CD4-positive, alpha-beta T cell (primary cell): ENCODE results near the gene SH3RF3. TPM values are rescaled to one million over a fixed set of nuclear protein-coding genes. Genes with fewer than 3 reads are reported as not detected.

Experiments used
- ATAC-seq: fragments of 200-7000 bp; cut with Tn5 transposase; one replicate; pipeline ENCODE4 v1.10.0; 2022; ENCODE audit warnings: mild to moderate bottlenecking; ENCODE audit not compliant: poor library complexity
- CTCF ChIA-PET: fragments of 350-600 bp; sonication (Branson Sonifier 250); formaldehyde crosslinking; loops from one replicate; lab custom pipeline; 2021; ENCODE audit warnings: antibody characterized with exemption, inconsistent platforms; lab: Charles Lee
- POLR2A ChIA-PET: fragments of 350-600 bp; sonication (Branson Sonifier 250); formaldehyde crosslinking; loops from one replicate; lab custom pipeline; 2021; ENCODE audit warnings: antibody characterized with exemption, inconsistent platforms; lab: Charles Lee
- DNase-seq, 14 experiments: peaks; one replicate each; pipeline ENCODE4 v3.0.0-alpha.2; 2013 to 2020; ENCODE audit warnings: mixed read lengths in 2 of 14
- H3K27ac ChIP-seq, 2 donors: one replicate each; pipeline versions ENCODE4 v1.5.1 to v1.7.0; 2013; ENCODE audit warnings: low read length in 2 of 2, low read depth in 1 of 2, mild to moderate bottlenecking in 1 of 2
- H3K27me3 ChIP-seq, 2 experiments: 1 replicate in 1 of 2; 2 replicates in 1 of 2; pipeline versions ENCODE4 v1.6.1 to v1.7.0; 2013; ENCODE audit warnings: low read length in 2 of 2, control low read depth in 1 of 2, mild to moderate bottlenecking in 1 of 2, moderate library complexity in 1 of 2; ENCODE audit not compliant: insufficient read depth in 2 of 2, control insufficient read depth in 1 of 2
- H3K36me3 ChIP-seq: one replicate; pipeline ENCODE4 v1.6.1; 2013; ENCODE audit warnings: low read length, control low read depth; ENCODE audit not compliant: insufficient read depth
- H3K4me1 ChIP-seq: one replicate; pipeline ENCODE4 v1.6.1; 2013; ENCODE audit warnings: low read length, control low read depth; ENCODE audit not compliant: insufficient read depth
- H3K4me3 ChIP-seq: one replicate; pipeline ENCODE4 v1.5.1; 2013; ENCODE audit warnings: mild to moderate bottlenecking, low read length, moderate library complexity
- H3K9me3 ChIP-seq, 2 experiments: 1 replicate in 1 of 2; 2 replicates in 1 of 2; pipeline versions ENCODE4 v1.6.1 to v1.7.0; 2013; ENCODE audit warnings: low read length in 2 of 2, mild to moderate bottlenecking in 2 of 2, control low read depth in 1 of 2, moderate library complexity in 1 of 2; ENCODE audit not compliant: control insufficient read depth in 1 of 2, insufficient read depth in 1 of 2
- H3K27ac Mint-ChIP-seq: one replicate; pipeline ENCODE4 v1.8.0; 2020; ENCODE audit warnings: mixed read lengths
- H3K27me3 Mint-ChIP-seq: one replicate; pipeline ENCODE4 v1.8.0; 2021; ENCODE audit warnings: mixed read lengths
- H3K36me3 Mint-ChIP-seq: one replicate; pipeline ENCODE4 v1.8.0; 2021; ENCODE audit warnings: low read depth, mixed read lengths
- H3K4me1 Mint-ChIP-seq: one replicate; pipeline ENCODE4 v1.8.0; 2021; ENCODE audit warnings: low read depth, mixed read lengths
- H3K4me3 Mint-ChIP-seq: one replicate; pipeline ENCODE4 v1.8.0; 2020; ENCODE audit warnings: mild to moderate bottlenecking, mixed read lengths
- H3K9me3 Mint-ChIP-seq: one replicate; pipeline ENCODE4 v1.8.0; 2020; ENCODE audit warnings: mixed read lengths
- intact Hi-C, 2 experiments: fragments of 100-400 bp; cut with DNase I in 1 of 2; cut with micrococcal nuclease in 1 of 2; formaldehyde crosslinking; loops; one replicate each; pipeline versions ENCODE4 v1.15.1 to v1.9.0; 2023 to 2025; cut with DNase I, micrococcal nuclease
- total RNA-seq, 174 experiments: library from RNA in 2 of 174; stranded (reverse) in 2 of 174; gene quantifications; one replicate each; pipeline ENCODE4 v1.2.3 and lab custom pipeline; 2021 to 2026
- TF ChIP-seq, protein P1 (sequence below): fragments of 200-600 bp; IDR thresholded peaks from one replicate; pipeline ENCODE4 v1.8.0; 2022; ENCODE audit warnings: antibody characterized with exemption, mild to moderate bottlenecking

The SH3RF3 gene
- total RNA-seq, 2 experiments from 2014 or later, result 5.2 to 5.9 TPM

GRCh38 chr2:109382951-109383350 is 253.9 kb downstream of the SH3RF3 start:
- Histone ChIP-seq H3K4me1 (no peaks in the 10 kb centered on the region), H3K36me3 (no peaks in the 10 kb centered on the region), H3K27ac (no peak overlapping the region), H3K27me3 (no peaks in the 10 kb centered on the region), H3K4me3 (no peak overlapping the region), H3K9me3 (peaks cover 0 to 4% of the 10 kb centered on the region in 2 experiments)
- POLR2A ChIA-PET, result no interaction called here
- intact Hi-C loops, result no loop called here
- no peaks in the 10 kb centered on the region for H3K36me3 Mint-ChIP-seq
- no peak overlapping the region for H3K27ac Mint-ChIP-seq
- CTCF ChIA-PET, result no interaction called here
- no peak overlapping the region for H3K4me3 Mint-ChIP-seq
- H3K9me3 Mint-ChIP-seq, result no peaks in the 10 kb centered on the region
- DNase-seq, result peak in 1 of 14 experiments; percentile 17
- H3K4me1 Mint-ChIP-seq, result peaks cover 4% of the 10 kb centered on the region
- no peak for ATAC-seq
- H3K27me3 Mint-ChIP-seq, result no peaks in the 10 kb centered on the region
- TF ChIP-seq, protein P1, sequence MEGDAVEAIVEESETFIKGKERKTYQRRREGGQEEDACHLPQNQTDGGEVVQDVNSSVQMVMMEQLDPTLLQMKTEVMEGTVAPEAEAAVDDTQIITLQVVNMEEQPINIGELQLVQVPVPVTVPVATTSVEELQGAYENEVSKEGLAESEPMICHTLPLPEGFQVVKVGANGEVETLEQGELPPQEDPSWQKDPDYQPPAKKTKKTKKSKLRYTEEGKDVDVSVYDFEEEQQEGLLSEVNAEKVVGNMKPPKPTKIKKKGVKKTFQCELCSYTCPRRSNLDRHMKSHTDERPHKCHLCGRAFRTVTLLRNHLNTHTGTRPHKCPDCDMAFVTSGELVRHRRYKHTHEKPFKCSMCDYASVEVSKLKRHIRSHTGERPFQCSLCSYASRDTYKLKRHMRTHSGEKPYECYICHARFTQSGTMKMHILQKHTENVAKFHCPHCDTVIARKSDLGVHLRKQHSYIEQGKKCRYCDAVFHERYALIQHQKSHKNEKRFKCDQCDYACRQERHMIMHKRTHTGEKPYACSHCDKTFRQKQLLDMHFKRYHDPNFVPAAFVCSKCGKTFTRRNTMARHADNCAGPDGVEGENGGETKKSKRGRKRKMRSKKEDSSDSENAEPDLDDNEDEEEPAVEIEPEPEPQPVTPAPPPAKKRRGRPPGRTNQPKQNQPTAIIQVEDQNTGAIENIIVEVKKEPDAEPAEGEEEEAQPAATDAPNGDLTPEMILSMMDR, result no peak

DNA sequence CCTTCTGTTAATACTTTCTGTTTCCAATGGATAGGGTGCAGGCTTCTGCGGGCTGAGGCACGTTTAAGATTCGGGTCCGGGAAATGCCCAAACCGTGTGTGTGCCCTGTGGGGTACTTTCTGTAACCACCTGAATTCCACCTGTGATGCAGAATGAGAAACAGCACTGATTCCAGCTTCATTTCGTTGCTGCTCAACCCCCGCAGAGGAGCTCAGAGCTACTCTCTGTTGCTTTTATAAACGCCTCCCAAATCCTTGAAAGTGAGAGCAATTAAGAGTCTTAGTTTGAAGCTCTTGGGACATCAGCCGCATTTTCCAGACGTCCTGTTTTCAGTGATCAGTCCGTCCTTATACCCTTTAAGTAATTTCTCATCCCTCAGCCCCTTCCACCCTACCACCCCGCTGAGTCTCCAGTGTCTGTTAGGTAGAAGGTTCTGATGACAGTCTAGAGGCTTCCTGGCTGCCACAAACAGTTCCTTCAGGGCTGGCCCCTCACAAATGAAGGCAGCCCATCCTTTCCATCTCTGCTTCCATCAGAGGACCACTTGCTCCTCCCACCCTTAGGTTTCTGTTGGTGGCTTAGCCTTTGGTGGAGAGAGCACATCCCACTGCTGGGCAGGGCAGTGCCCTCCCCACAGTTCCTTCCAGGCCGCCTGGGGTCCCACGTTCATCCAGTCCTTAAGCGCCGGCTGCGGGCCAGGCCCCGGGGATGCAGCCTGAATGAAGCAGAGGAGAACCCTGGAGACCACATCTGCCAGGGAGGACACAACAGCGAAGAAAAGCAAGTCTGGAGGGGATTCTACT is 254.7 kb downstream of the SH3RF3 start:
- POLR2A ChIA-PET, result no interaction called here
- H3K4me1 Mint-ChIP-seq, result peaks cover 4% of the 10 kb centered on the region
- no peaks in the 10 kb centered on the region for H3K27me3 Mint-ChIP-seq
- TF ChIP-seq, protein P1, result no peak
- DNase-seq, result no peak
- intact Hi-C loops, result no loop called here
- Histone ChIP-seq H3K4me3 (no peak overlapping the region), H3K4me1 (no peaks in the 10 kb centered on the region), H3K27ac (no peak overlapping the region), H3K9me3 (peaks cover 0 to 4% of the 10 kb centered on the region in 2 experiments), H3K27me3 (no peaks in the 10 kb centered on the region), H3K36me3 (no peaks in the 10 kb centered on the region)
- H3K27ac Mint-ChIP-seq, result no peak overlapping the region
- no peak for ATAC-seq
- H3K4me3 Mint-ChIP-seq, result no peak overlapping the region
- no peaks in the 10 kb centered on the region for H3K9me3 Mint-ChIP-seq
- CTCF ChIA-PET, result no interaction called here
- no peaks in the 10 kb centered on the region for H3K36me3 Mint-ChIP-seq

DNA sequence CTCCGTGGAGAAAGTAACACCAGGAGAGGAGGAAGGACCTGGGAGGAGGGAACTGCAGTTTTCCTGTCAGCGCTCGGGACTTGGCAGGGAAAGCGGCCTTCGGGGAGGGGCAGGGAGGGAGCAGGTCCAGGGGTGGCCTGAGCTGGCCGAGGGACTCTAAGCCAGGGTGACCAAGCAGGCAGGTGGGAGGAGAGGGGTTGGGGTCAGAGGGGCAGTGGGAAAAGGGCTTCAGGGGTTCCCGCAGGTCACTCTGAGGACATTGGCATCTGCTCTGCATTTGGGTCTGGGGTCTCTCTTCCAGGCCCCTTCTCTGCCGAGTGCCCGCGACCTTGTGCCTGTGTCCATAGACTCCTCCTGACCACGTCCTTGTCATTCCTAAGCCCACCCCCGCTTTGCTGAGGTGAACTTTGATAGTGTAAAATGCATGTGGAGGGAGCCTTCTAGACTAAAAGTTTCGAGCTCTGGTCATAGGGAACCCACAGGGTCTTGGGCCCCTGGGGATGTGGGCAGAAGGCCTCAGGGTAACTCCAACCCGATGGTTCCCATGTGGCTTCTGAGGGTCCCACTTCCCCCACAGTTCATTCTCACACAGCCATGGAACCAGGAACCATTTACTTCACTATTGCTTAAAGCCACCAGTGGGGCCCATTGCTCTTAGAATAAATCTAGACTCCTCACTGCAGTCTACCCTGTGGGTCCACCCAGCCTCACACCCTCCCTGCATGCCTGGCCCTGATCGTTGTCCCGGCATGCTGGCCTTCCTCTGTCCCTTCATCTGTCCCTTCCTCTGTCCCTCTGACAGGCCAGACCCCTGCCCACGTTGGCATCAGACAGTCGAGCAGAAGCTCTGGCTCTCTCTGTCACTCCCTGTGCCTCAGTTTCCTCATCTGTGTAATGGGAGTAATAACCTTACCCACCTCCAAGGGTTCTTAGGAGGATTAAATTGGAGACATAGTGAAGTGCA is 255.6 kb downstream of the SH3RF3 start:
- no peaks in the 10 kb centered on the region for H3K4me1 ChIP-seq
- Mint-ChIP-seq H3K4me1 (peaks cover 4% of the 10 kb centered on the region), H3K36me3 (no peaks in the 10 kb centered on the region), H3K9me3 (no peaks in the 10 kb centered on the region), H3K27ac (no peak overlapping the region), H3K27me3 (no peaks in the 10 kb centered on the region), H3K4me3 (no peak overlapping the region)
- TF ChIP-seq, protein P1, result no peak
- intact Hi-C loops, result no loop called here
- peaks cover 0 to 4% of the 10 kb centered on the region in 2 experiments for H3K9me3 ChIP-seq
- H3K27me3 ChIP-seq, result no peaks in the 10 kb centered on the region
- no peak overlapping the region for H3K4me3 ChIP-seq
- ATAC-seq (no peak), DNase-seq (no peak)
- no peak overlapping the region for H3K27ac ChIP-seq
- no peaks in the 10 kb centered on the region for H3K36me3 ChIP-seq
- ChIA-PET CTCF (no interaction called here), POLR2A (no interaction called here)
